Type B pancreatic cell (in vitro differentiated cells): Measurements from ENCODE around the gene ENDOG. TPM values are rescaled to one million over a fixed set of nuclear protein-coding genes. Genes with fewer than 3 reads are reported as not detected.

Source experiments
- DNase-seq: peaks from one replicate; pipeline ENCODE4 v3.0.0; 2021; ENCODE audit warnings: mixed read lengths; ENCODE audit not compliant: unreplicated experiment; ENCODE audit errors: extremely low spot score
- H3K27ac Mint-ChIP-seq: 2 replicates; pipeline ENCODE4 v1.8.0; 2021; ENCODE audit warnings: mild to moderate bottlenecking, mixed read lengths
- H3K27me3 Mint-ChIP-seq: 2 replicates; pipeline ENCODE4 v1.8.0; 2021; ENCODE audit warnings: mixed read lengths
- H3K36me3 Mint-ChIP-seq: 2 replicates; pipeline ENCODE4 v1.8.0; 2021; ENCODE audit warnings: mixed read lengths
- H3K4me1 Mint-ChIP-seq: one replicate; pipeline ENCODE4 v1.8.0; 2021; ENCODE audit warnings: mixed read lengths; ENCODE audit not compliant: unreplicated experiment
- H3K4me3 Mint-ChIP-seq: 2 replicates; pipeline ENCODE4 v1.8.0; 2021; ENCODE audit warnings: mild to moderate bottlenecking, mixed read lengths
- H3K9me3 Mint-ChIP-seq: 2 replicates; pipeline ENCODE4 v1.8.0; 2021; ENCODE audit warnings: mixed read lengths
- CTCF ChIP-seq: fragments of 200-600 bp; sonication (generic); conservative IDR thresholded peaks from 2 replicates; pipeline ENCODE4 v1.5.0; 2021; ENCODE audit warnings: antibody characterized with exemption, mild to moderate bottlenecking
- total RNA-seq: library from RNA; stranded (reverse); gene quantifications from 2 replicates; pipeline ENCODE4 v1.2.1, GENCODE V29; 2021; ENCODE audit warnings: low replicate concordance

ENDOG gene
- total RNA-seq, 1 donor from 2014 or later: 24.1 TPM

GRCh38 chr9:128818839-128819715 lies 777 bp downstream of the ENDOG start:
- peak overlapping the region; percentile 89 for H3K4me3 Mint-ChIP-seq
- no peak for TF ChIP-seq CTCF
- peaks cover 9% of the 10 kb centered on the region for H3K4me1 Mint-ChIP-seq
- DNase-seq: no peak
- no peaks in the 10 kb centered on the region for H3K36me3 Mint-ChIP-seq
- H3K9me3 Mint-ChIP-seq: no peaks in the 10 kb centered on the region
- H3K27me3 Mint-ChIP-seq: no peaks in the 10 kb centered on the region
- peak overlapping the region; percentile 62 for H3K27ac Mint-ChIP-seq

- Mint-ChIP-seq H3K27me3 (no peaks in the 10 kb centered on the region), H3K4me1 (peaks cover 9% of the 10 kb centered on the region)
- no peak for DNase-seq
Measured at GRCh38 chr9:128819716-128820664, 1.7 kb downstream of the ENDOG start.

GRCh38 chr9:128820665-128821583 lies 2.6 kb downstream of the ENDOG start:
- no peaks in the 10 kb centered on the region for H3K9me3 Mint-ChIP-seq
- no peaks in the 10 kb centered on the region for H3K27me3 Mint-ChIP-seq
- peaks cover 9% of the 10 kb centered on the region for H3K4me1 Mint-ChIP-seq
- peak overlapping the region; percentile 39 for H3K4me3 Mint-ChIP-seq
- no peak overlapping the region for H3K27ac Mint-ChIP-seq
- DNase-seq: no peak
- TF ChIP-seq CTCF: no peak
- no peaks in the 10 kb centered on the region for H3K36me3 Mint-ChIP-seq

More at GRCh38 chr9:128819716-128820664, 1.7 kb downstream of the ENDOG start:
- Mint-ChIP-seq H3K36me3 (no peaks in the 10 kb centered on the region), H3K27ac (peak overlapping the region; percentile 62), H3K9me3 (no peaks in the 10 kb centered on the region), H3K4me3 (peak overlapping the region; percentile 89)
- TF ChIP-seq CTCF: no peak

- H3K4me3 Mint-ChIP-seq: no peak overlapping the region
- no peaks in the 10 kb centered on the region for H3K27me3 Mint-ChIP-seq
- H3K27ac Mint-ChIP-seq: no peak overlapping the region
- H3K9me3 Mint-ChIP-seq: no peaks in the 10 kb centered on the region
- peaks cover 9% of the 10 kb centered on the region for H3K4me1 Mint-ChIP-seq
- H3K36me3 Mint-ChIP-seq: no peaks in the 10 kb centered on the region
- no peak for TF ChIP-seq CTCF
- DNase-seq: no peak
Measured at GRCh38 chr9:128821584-128822406, 3.5 kb downstream of the ENDOG start.
